BLaER1 treated with 17β-estradiol and CSF1 and Interleukin-3, amounts not matched to agents 10 nM and 100 nM (cell line): Measurements from ENCODE around the gene EXOC1.

Experiments
- H3K27ac ChIP-seq, 11 experiments: shearing (Covaris generic); formaldehyde crosslinking; 2 replicates each; pipeline ENCODE4 v1.8.1; 2022
- H3K27me3 ChIP-seq, 11 experiments: shearing (Covaris generic); formaldehyde crosslinking; 2 replicates each; pipeline ENCODE4 v1.8.1; 2022
- H3K36me3 ChIP-seq, 11 experiments: shearing (Covaris generic); formaldehyde crosslinking; 2 replicates each; pipeline ENCODE4 v1.8.1; 2022
- H3K4me1 ChIP-seq, 10 experiments: shearing (Covaris generic); formaldehyde crosslinking; 2 replicates each; pipeline ENCODE4 v1.8.1; 2022
- H3K4me2 ChIP-seq, 11 experiments: shearing (Covaris generic); formaldehyde crosslinking; 2 replicates each; pipeline ENCODE4 v1.8.1; 2022
- H3K4me3 ChIP-seq, 10 experiments: shearing (Covaris generic); formaldehyde crosslinking; 2 replicates each; pipeline ENCODE4 v1.8.1; 2022
- H3K9ac ChIP-seq, 11 experiments: shearing (Covaris generic); formaldehyde crosslinking; 2 replicates each; pipeline ENCODE4 v1.8.1; 2022
- H3K9me3 ChIP-seq, 11 experiments: shearing (Covaris generic); formaldehyde crosslinking; replicated peaks in 1 of 11; 2 replicates each; pipeline ENCODE4 v1.8.1; 2022
- H4K20me1 ChIP-seq, 11 experiments: shearing (Covaris generic); formaldehyde crosslinking; 2 replicates each; pipeline ENCODE4 v1.8.1; 2022
- Cebpa-rat ChIP-seq, 11 experiments: shearing (Covaris generic); IDR thresholded peaks; 2 replicates each; pipeline ENCODE4 v1.8.1; 2022

EXOC1 gene, protein sequence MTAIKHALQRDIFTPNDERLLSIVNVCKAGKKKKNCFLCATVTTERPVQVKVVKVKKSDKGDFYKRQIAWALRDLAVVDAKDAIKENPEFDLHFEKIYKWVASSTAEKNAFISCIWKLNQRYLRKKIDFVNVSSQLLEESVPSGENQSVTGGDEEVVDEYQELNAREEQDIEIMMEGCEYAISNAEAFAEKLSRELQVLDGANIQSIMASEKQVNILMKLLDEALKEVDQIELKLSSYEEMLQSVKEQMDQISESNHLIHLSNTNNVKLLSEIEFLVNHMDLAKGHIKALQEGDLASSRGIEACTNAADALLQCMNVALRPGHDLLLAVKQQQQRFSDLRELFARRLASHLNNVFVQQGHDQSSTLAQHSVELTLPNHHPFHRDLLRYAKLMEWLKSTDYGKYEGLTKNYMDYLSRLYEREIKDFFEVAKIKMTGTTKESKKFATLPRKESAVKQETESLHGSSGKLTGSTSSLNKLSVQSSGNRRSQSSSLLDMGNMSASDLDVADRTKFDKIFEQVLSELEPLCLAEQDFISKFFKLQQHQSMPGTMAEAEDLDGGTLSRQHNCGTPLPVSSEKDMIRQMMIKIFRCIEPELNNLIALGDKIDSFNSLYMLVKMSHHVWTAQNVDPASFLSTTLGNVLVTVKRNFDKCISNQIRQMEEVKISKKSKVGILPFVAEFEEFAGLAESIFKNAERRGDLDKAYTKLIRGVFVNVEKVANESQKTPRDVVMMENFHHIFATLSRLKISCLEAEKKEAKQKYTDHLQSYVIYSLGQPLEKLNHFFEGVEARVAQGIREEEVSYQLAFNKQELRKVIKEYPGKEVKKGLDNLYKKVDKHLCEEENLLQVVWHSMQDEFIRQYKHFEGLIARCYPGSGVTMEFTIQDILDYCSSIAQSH

DNA sequence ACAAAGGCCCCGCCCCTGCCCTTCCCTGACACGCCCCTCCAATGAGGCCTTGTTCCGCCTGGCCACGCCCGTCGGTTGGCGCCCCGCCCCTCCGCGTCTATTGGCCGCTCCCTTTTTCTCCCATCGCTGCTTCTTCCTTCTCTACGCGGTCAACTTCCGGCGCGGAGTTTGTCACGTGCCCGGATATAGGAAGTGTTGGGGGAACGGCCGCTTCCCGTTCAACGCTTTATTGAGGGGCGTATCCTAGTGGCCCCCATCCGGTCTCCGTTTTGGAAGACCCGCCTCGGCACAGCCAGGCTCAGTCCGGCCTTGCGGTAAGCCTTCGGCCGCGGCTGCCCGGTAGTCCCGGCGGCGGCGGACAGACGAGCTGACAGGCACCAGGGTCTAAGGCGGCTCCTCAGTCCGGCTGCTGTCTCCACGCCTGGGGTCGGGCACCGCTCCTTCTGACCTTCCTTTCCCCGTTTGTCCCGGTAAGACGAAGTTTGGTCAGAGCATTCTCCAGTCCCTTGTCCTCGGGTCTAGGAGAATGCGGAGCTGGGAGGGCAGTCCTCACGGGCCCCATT, at the start of gene EXOC1:
Gene EXOC1 (plus strand): TSS at position 165 of the 563 bp plus-strand sequence. CDS start 4,676 bp downstream, outside the sequence.
- no peak for TF ChIP-seq Cebpa-rat (IDR thresholded peaks at IDR 0.05)
- Histone ChIP-seq H3K9me3 (peaks cover 0 to 25% (median 18%) of the 10 kb centered on the region in 11 experiments; a peak in 18 of 22 replicates), H3K4me3 (peak within 1 kb of the TSS; percentile 85 to 100 (median 96)), H3K27ac (peak within 1 kb of the TSS; percentile 88 to 96 (median 93)), H3K4me2 (peak within 1 kb of the TSS; percentile 82 to 96 (median 92)), H3K36me3 (peaks cover 12 to 22% (median 19%) of the 10 kb centered on the region in 11 experiments), H3K4me1 (peaks cover 6 to 25% (median 12%) of the 10 kb centered on the region in 10 experiments; a peak in 18 of 20 replicates), H4K20me1 (peaks cover 0 to 10% (median 0%) of the 10 kb centered on the region in 11 experiments; a peak in 2 of 22 replicates), H3K9ac (peak within 1 kb of the TSS; percentile 88 to 97 (median 94)), H3K27me3 (no peaks in the 10 kb centered on the region)

DNA sequence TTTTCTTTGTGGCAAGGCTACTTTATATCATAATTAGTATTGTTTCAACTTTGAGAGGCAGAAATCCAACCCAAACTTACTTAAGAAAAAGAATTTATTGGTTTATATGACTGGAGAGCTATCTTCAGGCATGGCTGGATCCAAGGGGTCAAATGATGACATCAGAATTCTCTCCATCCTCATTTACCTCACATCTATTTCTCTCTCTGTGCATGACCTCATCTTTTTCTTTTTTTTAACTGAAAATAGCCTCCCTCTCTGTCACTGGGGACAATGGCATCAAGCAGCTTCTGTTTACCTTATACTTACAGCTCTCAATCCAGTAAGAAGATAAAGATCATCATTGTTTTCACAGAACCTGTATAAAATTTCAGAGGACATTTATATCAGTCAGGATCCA, 45.9 kb upstream of the EXOC1 start:
- Histone ChIP-seq H4K20me1 (no peaks in the 10 kb centered on the region), H3K27me3 (no peaks in the 10 kb centered on the region), H3K9ac (no peak overlapping the region), H3K4me2 (no peak overlapping the region), H3K4me1 (peaks cover 0 to 9% (median 2%) of the 10 kb centered on the region in 10 experiments; a peak in 6 of 20 replicates), H3K9me3 (no peaks in the 10 kb centered on the region), H3K36me3 (no peaks in the 10 kb centered on the region), H3K4me3 (no peak overlapping the region), H3K27ac (no peak overlapping the region)
- TF ChIP-seq Cebpa-rat (IDR thresholded peaks at IDR 0.05): no peak

DNA sequence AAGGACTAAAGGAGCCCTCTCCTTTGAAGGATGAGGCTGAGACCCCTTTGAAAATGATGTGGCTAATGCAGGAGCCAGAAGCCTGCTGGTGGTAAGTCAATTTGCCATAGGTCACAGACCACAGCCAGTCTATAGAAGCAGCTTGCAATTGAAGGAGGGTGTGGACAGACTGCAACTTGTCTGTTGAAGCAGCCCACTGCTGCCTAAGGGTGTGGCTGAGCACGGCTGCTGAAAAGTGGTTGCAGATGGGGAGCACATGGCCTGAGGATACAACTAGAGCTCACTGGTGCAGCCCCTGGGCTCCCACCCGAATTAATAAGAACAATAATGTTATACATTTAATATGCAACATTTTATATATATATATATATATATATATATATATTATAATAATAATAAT, 45.3 kb upstream of the EXOC1 start:
- Histone ChIP-seq H3K9me3 (no peaks in the 10 kb centered on the region), H3K4me2 (no peak overlapping the region), H4K20me1 (no peaks in the 10 kb centered on the region), H3K4me1 (peaks cover 0 to 9% (median 2%) of the 10 kb centered on the region in 10 experiments; a peak in 6 of 20 replicates), H3K27ac (no peak overlapping the region), H3K27me3 (no peaks in the 10 kb centered on the region), H3K9ac (no peak overlapping the region), H3K36me3 (no peaks in the 10 kb centered on the region), H3K4me3 (no peak overlapping the region)
- no peak for TF ChIP-seq Cebpa-rat (IDR thresholded peaks at IDR 0.05)

DNA sequence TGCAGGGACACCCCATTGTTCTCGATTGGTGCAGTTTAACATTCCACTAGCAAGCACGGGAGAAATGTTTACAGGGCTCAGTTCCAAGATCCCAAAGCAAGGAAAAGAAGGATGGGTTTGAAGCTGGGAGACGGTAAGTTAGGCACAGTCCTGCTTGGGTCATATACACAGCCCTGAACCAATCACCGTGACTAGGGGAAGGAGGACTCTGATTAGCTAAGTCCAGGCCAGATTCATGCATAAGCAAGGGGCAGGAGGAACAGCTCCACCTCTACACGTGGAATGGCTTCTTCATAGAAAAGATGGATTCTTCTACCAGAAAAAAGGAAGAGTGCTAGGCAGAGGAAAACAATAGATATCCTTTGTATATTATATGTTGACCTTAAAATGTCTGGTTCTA, 44.8 kb upstream of the EXOC1 start:
- H3K36me3 ChIP-seq: no peaks in the 10 kb centered on the region
- H3K27me3 ChIP-seq: no peaks in the 10 kb centered on the region
- H3K4me2 ChIP-seq: no peak overlapping the region
- peaks cover 0 to 9% (median 2%) of the 10 kb centered on the region in 10 experiments; a peak in 6 of 20 replicates for H3K4me1 ChIP-seq
- H3K4me3 ChIP-seq: no peak overlapping the region
- TF ChIP-seq Cebpa-rat (IDR thresholded peaks at IDR 0.05): no peak
- no peak overlapping the region for H3K27ac ChIP-seq
- no peaks in the 10 kb centered on the region for H4K20me1 ChIP-seq
- no peaks in the 10 kb centered on the region for H3K9me3 ChIP-seq
- no peak overlapping the region for H3K9ac ChIP-seq

DNA sequence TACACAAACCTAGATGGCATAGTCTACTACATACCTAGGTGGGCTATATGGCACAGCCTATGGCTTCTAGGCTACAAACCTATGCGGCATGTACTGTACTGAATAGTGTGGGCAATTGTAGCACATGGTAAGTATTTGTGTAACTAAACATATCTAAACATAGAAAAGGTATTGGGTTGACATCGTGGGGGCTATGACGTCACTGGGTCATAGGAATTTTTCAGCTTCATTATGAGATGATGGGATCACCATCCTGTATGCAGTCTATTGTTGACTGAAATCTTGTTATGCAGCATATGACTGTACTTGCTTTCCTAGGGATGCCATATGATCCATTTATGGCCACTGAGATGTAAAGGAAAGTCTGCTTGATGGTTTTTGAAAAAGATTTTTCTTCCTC, 35.8 kb upstream of the EXOC1 start:
- H3K27ac ChIP-seq: no peak overlapping the region
- peaks cover 0 to 25% (median 4%) of the 10 kb centered on the region in 11 experiments; a peak in 4 of 22 replicates for H3K9me3 ChIP-seq
- no peak overlapping the region for H3K4me3 ChIP-seq
- peaks cover 0 to 9% (median 0%) of the 10 kb centered on the region in 11 experiments; a peak in 4 of 22 replicates for H3K27me3 ChIP-seq
- no peak for TF ChIP-seq Cebpa-rat (IDR thresholded peaks at IDR 0.05)
- no peaks in the 10 kb centered on the region for H4K20me1 ChIP-seq
- H3K36me3 ChIP-seq: no peaks in the 10 kb centered on the region
- H3K4me2 ChIP-seq: no peak overlapping the region
- H3K9ac ChIP-seq: no peak overlapping the region
- no peaks in the 10 kb centered on the region for H3K4me1 ChIP-seq

DNA sequence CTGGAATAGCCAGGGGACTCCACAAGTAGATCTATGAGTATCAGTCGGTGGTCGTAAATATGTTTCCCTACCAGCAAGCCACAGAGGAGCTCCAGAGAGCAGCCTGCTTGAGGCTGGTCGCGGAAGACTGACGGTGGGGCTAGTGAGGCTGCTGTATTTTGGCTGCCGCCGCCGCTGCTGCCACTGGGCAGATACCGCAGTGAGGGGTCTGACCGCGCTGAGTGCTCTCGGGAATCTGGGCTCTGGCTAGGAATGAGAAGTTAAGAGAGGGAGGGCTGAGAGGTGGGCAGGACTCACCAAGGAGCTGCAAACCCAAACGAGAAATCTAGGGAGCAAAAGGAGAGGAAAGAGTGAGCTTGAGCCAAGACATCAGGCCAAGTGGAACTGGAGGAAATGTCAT, 33.8 kb upstream of the EXOC1 start, which contains the start of gene EXOC1L:
Gene EXOC1L (plus strand): TSS at position 157 of the 400 bp plus-strand sequence. CDS start 237 bp downstream, at position 394.
- Histone ChIP-seq H3K4me3 (no peak within 1 kb of the TSS), H3K27ac (no peak within 1 kb of the TSS), H3K4me2 (peak within 1 kb of the TSS in 1 of 11 experiments; percentile 19; a peak in 3 of 22 replicates), H3K9ac (no peak within 1 kb of the TSS), H3K9me3 (peaks cover 0 to 25% (median 4%) of the 10 kb centered on the region in 11 experiments; a peak in 4 of 22 replicates), H3K36me3 (no peaks in the 10 kb centered on the region), H3K4me1 (no peaks in the 10 kb centered on the region), H4K20me1 (no peaks in the 10 kb centered on the region), H3K27me3 (peaks cover 0 to 9% (median 0%) of the 10 kb centered on the region in 11 experiments; a peak in 4 of 22 replicates)
- TF ChIP-seq Cebpa-rat (IDR thresholded peaks at IDR 0.05): no peak

DNA sequence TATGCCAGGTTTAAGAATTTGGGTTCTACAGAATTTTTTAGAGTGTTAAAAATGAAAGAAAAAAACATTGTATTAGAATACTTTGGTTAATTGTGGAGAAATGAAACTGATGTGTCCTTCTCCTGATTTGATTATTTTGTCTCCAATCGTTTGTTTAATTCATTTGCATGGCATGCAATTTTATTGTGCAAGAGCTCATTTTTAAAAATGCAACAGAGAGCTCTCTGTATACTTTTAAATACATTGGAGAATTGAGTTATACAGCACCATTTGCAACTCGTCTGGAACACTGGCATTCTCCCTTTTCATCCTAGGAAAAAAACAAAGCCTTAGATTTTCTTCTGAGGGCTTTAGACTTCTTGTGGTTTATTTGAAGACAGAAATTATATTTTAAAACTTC, 33.2 kb upstream of the EXOC1 start:
- Histone ChIP-seq H3K27ac (no peak overlapping the region), H4K20me1 (no peaks in the 10 kb centered on the region), H3K9ac (no peak overlapping the region), H3K4me3 (no peak overlapping the region), H3K4me2 (no peak overlapping the region), H3K36me3 (no peaks in the 10 kb centered on the region), H3K9me3 (peaks cover 0 to 24% (median 4%) of the 10 kb centered on the region in 11 experiments; a peak in 4 of 22 replicates), H3K27me3 (peaks cover 0 to 9% (median 0%) of the 10 kb centered on the region in 11 experiments; a peak in 4 of 22 replicates), H3K4me1 (no peaks in the 10 kb centered on the region)
- no peak for TF ChIP-seq Cebpa-rat (IDR thresholded peaks at IDR 0.05)

DNA sequence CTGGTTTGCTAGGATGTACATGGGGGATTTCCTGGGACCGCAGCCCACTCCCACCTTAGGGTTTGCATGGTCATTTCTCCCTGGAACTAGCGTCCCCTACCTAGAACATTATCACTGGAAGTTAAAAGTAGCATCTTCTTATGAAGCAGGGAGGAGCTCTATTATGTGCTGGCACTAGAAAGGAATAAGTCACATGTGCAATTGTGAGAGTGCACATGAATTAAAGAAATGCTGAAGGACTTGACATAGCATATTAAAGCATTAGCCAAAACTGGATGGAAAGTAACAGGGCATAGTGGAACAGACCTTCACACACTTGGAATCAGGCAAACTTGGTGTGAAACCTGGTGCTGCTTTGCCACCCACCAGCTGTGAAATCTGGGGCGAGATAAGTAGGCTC, 31.1 kb upstream of the EXOC1 start:
- H3K9me3 ChIP-seq: peaks cover 0 to 9% (median 1%) of the 10 kb centered on the region in 11 experiments; a peak in 2 of 22 replicates
- no peak overlapping the region for H3K9ac ChIP-seq
- peaks cover 0 to 9% (median 0%) of the 10 kb centered on the region in 11 experiments; a peak in 4 of 22 replicates for H3K27me3 ChIP-seq
- no peak overlapping the region for H3K27ac ChIP-seq
- no peaks in the 10 kb centered on the region for H3K4me1 ChIP-seq
- H3K4me3 ChIP-seq: no peak overlapping the region
- H3K36me3 ChIP-seq: no peaks in the 10 kb centered on the region
- H4K20me1 ChIP-seq: no peaks in the 10 kb centered on the region
- no peak overlapping the region for H3K4me2 ChIP-seq
- no peak for TF ChIP-seq Cebpa-rat (IDR thresholded peaks at IDR 0.05)
